Sigmoid colon (tissue), 3 donors: ENCODE data around the gene FTL.

ENCODE experiments used
- POLR2A ChIP-seq, 2 donors: fragments of 450-650 bp; IDR thresholded peaks; one replicate each; pipeline ENCODE4 v1.6.1; 2016; ENCODE audit warnings: antibody characterized with exemption in 2 of 2, mild to moderate bottlenecking in 2 of 2, moderate library complexity in 2 of 2
- TF ChIP-seq, protein P1 (sequence below), 4 experiments: fragments of 450-650 bp in 3 of 4; fragments of 200-600 bp in 1 of 4; IDR thresholded peaks; one replicate each; pipeline ENCODE4 v1.5.1; 2016 to 2019; ENCODE audit warnings: antibody characterized with exemption in 4 of 4, mild to moderate bottlenecking in 3 of 4, moderate library complexity in 2 of 4

DNA sequence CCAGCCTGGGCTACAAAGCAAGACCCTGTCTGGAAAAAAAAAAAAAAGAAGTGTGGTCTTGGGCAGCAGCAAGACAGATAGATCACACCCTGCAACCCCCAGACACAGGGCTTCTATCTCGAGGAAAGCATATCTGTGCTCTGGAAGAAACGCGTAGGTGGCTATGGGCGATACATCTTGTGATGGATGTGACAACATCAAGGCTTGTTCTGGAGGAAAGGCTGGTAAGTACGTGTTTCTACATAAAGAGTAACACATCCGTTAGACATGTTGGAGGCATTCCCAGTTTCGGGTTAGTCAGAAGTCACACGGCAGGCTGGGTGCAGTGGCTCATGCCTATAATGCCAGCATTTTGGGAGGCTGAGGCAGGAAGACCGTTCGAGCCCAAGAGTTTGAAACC, 38.2 kb upstream of the FTL start:
- TF ChIP-seq POLR2A (IDR thresholded peaks at IDR 0.05) = no peak
- TF ChIP-seq, protein P1, sequence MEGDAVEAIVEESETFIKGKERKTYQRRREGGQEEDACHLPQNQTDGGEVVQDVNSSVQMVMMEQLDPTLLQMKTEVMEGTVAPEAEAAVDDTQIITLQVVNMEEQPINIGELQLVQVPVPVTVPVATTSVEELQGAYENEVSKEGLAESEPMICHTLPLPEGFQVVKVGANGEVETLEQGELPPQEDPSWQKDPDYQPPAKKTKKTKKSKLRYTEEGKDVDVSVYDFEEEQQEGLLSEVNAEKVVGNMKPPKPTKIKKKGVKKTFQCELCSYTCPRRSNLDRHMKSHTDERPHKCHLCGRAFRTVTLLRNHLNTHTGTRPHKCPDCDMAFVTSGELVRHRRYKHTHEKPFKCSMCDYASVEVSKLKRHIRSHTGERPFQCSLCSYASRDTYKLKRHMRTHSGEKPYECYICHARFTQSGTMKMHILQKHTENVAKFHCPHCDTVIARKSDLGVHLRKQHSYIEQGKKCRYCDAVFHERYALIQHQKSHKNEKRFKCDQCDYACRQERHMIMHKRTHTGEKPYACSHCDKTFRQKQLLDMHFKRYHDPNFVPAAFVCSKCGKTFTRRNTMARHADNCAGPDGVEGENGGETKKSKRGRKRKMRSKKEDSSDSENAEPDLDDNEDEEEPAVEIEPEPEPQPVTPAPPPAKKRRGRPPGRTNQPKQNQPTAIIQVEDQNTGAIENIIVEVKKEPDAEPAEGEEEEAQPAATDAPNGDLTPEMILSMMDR (IDR thresholded peaks at IDR 0.05) = no peak
